Tibial nerve (tissue), 4 donors: Measurements from ENCODE around the gene COASY. TPM values are rescaled to one million over a fixed set of nuclear protein-coding genes. Genes with fewer than 3 reads are reported as not detected.

ENCODE experiments used
- DNase-seq, 2 donors: peaks; one replicate each; pipeline ENCODE4 v3.0.0-alpha.2; 2019; ENCODE audit warnings: low spot score in 2 of 2
- H3K27ac ChIP-seq, 4 donors: fragments of 200-600 bp; sonication (generic) in 3 of 4; one replicate each; pipeline ENCODE4 v1.5.1; 2017 to 2019; ENCODE audit warnings: mild to moderate bottlenecking in 1 of 4
- H3K27me3 ChIP-seq, 2 donors: fragments of 200-600 bp; sonication (generic) in 1 of 2; one replicate each; pipeline versions ENCODE4 v1.5.1 to v1.6.0; 2017 to 2019
- H3K36me3 ChIP-seq, 3 donors: fragments of 200-600 bp; sonication (generic); one replicate each; pipeline ENCODE4 v1.5.1; 2018 to 2019
- H3K4me1 ChIP-seq, 4 donors: fragments of 200-600 bp; sonication (generic) in 3 of 4; one replicate each; pipeline ENCODE4 v1.5.1; 2017 to 2019
- H3K4me3 ChIP-seq, 4 donors: fragments of 200-600 bp; sonication (generic) in 3 of 4; one replicate each; pipeline ENCODE4 v1.5.1; 2017 to 2019; ENCODE audit warnings: mild to moderate bottlenecking in 1 of 4, moderate library complexity in 1 of 4
- H3K9me3 ChIP-seq, 4 donors: fragments of 200-600 bp; sonication (generic) in 3 of 4; one replicate each; pipeline ENCODE4 v1.5.1; 2017 to 2019
- CTCF ChIP-seq, 5 experiments: fragments of 200-600 bp in 3 of 5; fragments of 450-650 bp in 2 of 5; sonication (generic) in 3 of 5; IDR thresholded peaks; one replicate each; pipeline ENCODE4 v1.5.1; 2016 to 2019; ENCODE audit warnings: antibody characterized with exemption in 5 of 5, mild to moderate bottlenecking in 3 of 5, moderate library complexity in 2 of 5
- EP300 ChIP-seq, 2 donors: sonication (generic); formaldehyde crosslinking; IDR thresholded peaks; one replicate each; pipeline ENCODE4 v1.6.1; 2017; ENCODE audit warnings: antibody characterized with exemption in 2 of 2, mild to moderate bottlenecking in 1 of 2
- POLR2A ChIP-seq, 2 donors: fragments of 450-650 bp; IDR thresholded peaks; one replicate each; pipeline ENCODE4 v1.6.1; 2017; ENCODE audit warnings: antibody characterized with exemption in 2 of 2, mild to moderate bottlenecking in 2 of 2, moderate library complexity in 2 of 2
- WGBS, 2 donors: methylation state at CpG; one replicate each; pipeline ENCODE4 v1.1.5; 2018; 5-methylcytosine and 5-hydroxymethylcytosine counted together
- total RNA-seq, 4 donors: library from RNA; depleted of rRNA; stranded (reverse); fragments of >200 nt; gene quantifications; one replicate each; pipeline ENCODE4 v1.1.0, GENCODE V29; 2016

Gene COASY
- total RNA-seq, 4 donors from 2014 or later, result 22.9 to 33.9 (median 25.5) TPM

DNA sequence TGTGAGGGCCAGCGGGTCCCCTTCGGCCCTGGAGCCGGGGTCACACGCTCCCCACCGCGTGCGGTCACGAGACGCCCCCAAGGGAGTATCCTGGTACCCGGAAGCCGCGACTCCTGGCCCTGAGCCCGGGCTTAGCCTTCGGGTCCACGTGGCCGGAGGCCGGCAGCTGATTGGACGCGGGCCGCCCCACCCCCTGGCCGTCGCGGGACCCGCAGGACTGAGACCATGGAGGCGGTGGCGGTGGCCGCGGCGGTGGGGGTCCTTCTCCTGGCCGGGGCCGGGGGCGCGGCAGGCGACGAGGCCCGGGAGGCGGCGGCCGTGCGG, 25.9 kb upstream of the COASY start, which contains the start of gene NAGLU:
Gene NAGLU, plus strand, starts transcription at position 194 of the 324 bp plus-strand sequence. Its CDS starts 32 bp downstream, at position 226.
- peak within 1 kb of the TSS; percentile 45 to 82 (median 65) for H3K4me3 ChIP-seq
- 3% methylated on average over 9 of the region's 40 CpGs; no CpG with 5 or more reads in 1 of the 2 donors for WGBS, 2 donors
- H3K9me3 ChIP-seq, result no peaks in the 10 kb centered on the region
- peaks cover 0 to 33% (median 9%) of the 10 kb centered on the region in 3 donors for H3K36me3 ChIP-seq
- H3K27ac ChIP-seq, result peak within 1 kb of the TSS; percentile 82 to 96 (median 94)
- DNase-seq, result peak; percentile 96 to 98
- H3K27me3 ChIP-seq, result no peaks in the 10 kb centered on the region
- H3K4me1 ChIP-seq, result peaks cover 3 to 33% (median 16%) of the 10 kb centered on the region in 4 donors
- peak in 2 of 5 experiments; percentile 35 to 53 for TF ChIP-seq CTCF (IDR thresholded peaks at IDR 0.05)
- TF ChIP-seq EP300 (IDR thresholded peaks at IDR 0.05), result peak; percentile 98 to 100
- peak; percentile 69 to 96 for TF ChIP-seq POLR2A (IDR thresholded peaks at IDR 0.05)

DNA sequence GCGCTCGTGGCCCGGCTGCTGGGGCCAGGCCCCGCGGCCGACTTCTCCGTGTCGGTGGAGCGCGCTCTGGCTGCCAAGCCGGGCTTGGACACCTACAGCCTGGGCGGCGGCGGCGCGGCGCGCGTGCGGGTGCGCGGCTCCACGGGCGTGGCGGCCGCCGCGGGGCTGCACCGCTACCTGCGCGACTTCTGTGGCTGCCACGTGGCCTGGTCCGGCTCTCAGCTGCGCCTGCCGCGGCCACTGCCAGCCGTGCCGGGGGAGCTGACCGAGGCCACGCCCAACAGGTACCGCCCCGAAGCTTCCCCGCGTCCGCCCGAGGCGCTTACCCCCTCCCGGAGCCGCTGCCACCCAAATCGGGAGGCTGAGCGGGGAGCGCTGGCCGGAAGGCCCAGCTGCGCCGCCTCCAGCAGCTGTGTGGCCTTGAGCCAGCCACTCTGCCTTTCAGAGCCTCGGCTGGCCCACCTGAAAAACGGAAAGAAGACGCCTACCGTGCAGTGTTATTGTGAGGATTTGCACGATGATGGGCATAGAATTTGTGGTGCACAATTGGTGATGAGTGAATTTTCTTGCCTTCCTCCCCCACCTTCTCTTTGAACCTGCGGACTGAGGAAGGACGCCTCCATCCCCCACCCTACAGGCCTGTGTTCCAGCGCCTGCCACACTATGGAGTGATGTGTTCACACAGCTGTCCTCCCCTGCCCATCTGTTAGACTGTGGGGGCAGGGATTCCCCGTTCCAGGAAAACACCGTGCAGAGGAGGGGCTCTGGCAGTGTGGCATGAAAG, 25.4 kb upstream of the COASY start:
- peak in 1 of 5 experiments; percentile 6 for TF ChIP-seq CTCF (IDR thresholded peaks at IDR 0.05)
- TF ChIP-seq EP300 (IDR thresholded peaks at IDR 0.05), result peak in 1 of 2 donors; percentile 26
- TF ChIP-seq POLR2A (IDR thresholded peaks at IDR 0.05), result peak in 1 of 2 donors; percentile 33
- Histone ChIP-seq H3K27me3 (no peaks in the 10 kb centered on the region), H3K27ac (peak overlapping the region; percentile 82 to 96 (median 94)), H3K36me3 (peaks cover 0 to 38% (median 9%) of the 10 kb centered on the region in 3 donors), H3K4me1 (peaks cover 3 to 31% (median 14%) of the 10 kb centered on the region in 4 donors), H3K4me3 (peak overlapping the region; percentile 43 to 82 (median 65)), H3K9me3 (no peaks in the 10 kb centered on the region)
- DNase-seq, result peak; percentile 66 to 76
- WGBS, 2 donors, result 1% methylated on average over 26 to 29 of the region's 65 CpGs

GRCh38 chr17:42537156-42537805, 24.7 kb upstream of the COASY start:
- no peak for DNase-seq
- H3K9me3 ChIP-seq, result no peaks in the 10 kb centered on the region
- WGBS, 2 donors, result 87 to 88% methylated on average over 14 to 29 of the region's 31 CpGs
- H3K4me1 ChIP-seq, result peaks cover 3 to 28% (median 13%) of the 10 kb centered on the region in 4 donors
- H3K27me3 ChIP-seq, result no peaks in the 10 kb centered on the region
- TF ChIP-seq POLR2A (IDR thresholded peaks at IDR 0.05), result no peak
- TF ChIP-seq EP300 (IDR thresholded peaks at IDR 0.05), result no peak
- no peak for TF ChIP-seq CTCF (IDR thresholded peaks at IDR 0.05)
- H3K36me3 ChIP-seq, result peaks cover 0 to 45% (median 9%) of the 10 kb centered on the region in 3 donors
- peak overlapping the region; percentile 82 to 96 (median 94) for H3K27ac ChIP-seq
- peak overlapping the region; percentile 43 to 82 (median 65) for H3K4me3 ChIP-seq

DNA sequence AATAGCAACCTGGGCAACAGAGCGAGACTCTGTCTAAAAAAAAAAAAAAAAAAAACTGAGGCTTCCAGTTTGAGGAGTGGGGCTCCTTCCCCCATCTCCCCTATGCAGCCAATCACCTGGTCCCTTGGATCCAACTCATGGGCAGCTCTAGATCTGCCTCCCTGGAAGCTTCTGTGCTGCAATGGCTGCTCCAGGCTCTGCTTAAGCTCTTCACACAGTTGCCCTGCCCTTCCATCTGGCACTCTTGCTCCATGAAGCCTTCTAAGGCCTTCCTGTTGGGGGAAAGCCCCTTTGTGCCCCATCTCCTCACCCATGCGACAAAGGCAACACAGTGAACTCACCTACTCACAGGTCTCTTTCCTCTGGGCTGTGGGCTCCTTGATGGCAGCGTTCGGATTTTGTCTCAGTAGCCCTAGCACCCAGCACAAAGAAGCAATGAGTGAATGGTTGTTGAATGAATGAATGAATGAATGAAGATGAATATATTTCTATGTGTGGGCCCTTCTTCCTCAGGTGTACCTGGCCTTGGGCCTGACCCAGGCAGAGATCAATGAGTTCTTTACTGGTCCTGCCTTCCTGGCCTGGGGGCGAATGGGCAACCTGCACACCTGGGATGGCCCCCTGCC, 24.0 kb upstream of the COASY start:
- Histone ChIP-seq H3K27ac (no peak overlapping the region), H3K27me3 (no peaks in the 10 kb centered on the region), H3K4me3 (no peak overlapping the region), H3K36me3 (peaks cover 2 to 52% (median 9%) of the 10 kb centered on the region in 3 donors), H3K4me1 (peaks cover 3 to 28% (median 13%) of the 10 kb centered on the region in 4 donors), H3K9me3 (no peaks in the 10 kb centered on the region)
- TF ChIP-seq POLR2A (IDR thresholded peaks at IDR 0.05) (no peak), EP300 (IDR thresholded peaks at IDR 0.05) (no peak), CTCF (IDR thresholded peaks at IDR 0.05) (no peak)
- 94 to 97% methylated on average over 5 of the region's 5 CpGs for WGBS, 2 donors
- no peak for DNase-seq
